Upper lobe of right lung (tissue), 1 donor: ENCODE measurements around the gene CLUH. TPM values are rescaled to one million over a fixed set of nuclear protein-coding genes. Genes with fewer than 3 reads are reported as not detected.

ENCODE experiments used
- ATAC-seq: fragments of 200-7000 bp; cut with Tn5 transposase; one replicate; pipeline ENCODE4 v1.9.1; 2020; ENCODE audit warnings: mild to moderate bottlenecking, moderate library complexity
- DNase-seq: peaks from one replicate; pipeline ENCODE4 v3.0.0-alpha.2; 2020
- H3K27ac ChIP-seq: fragments of 200-600 bp; one replicate; pipeline ENCODE4 v1.8.0; 2022
- H3K27me3 ChIP-seq: fragments of 200-600 bp; one replicate; pipeline ENCODE4 v1.8.0; 2022; ENCODE audit warnings: mild to moderate bottlenecking
- H3K36me3 ChIP-seq: fragments of 200-600 bp; one replicate; pipeline ENCODE4 v1.8.0; 2022
- H3K4me1 ChIP-seq: fragments of 200-600 bp; one replicate; pipeline ENCODE4 v1.8.0; 2022
- H3K4me3 ChIP-seq: fragments of 200-600 bp; one replicate; pipeline ENCODE4 v1.8.0; 2022; ENCODE audit warnings: mild to moderate bottlenecking
- H3K9me3 ChIP-seq: fragments of 200-600 bp; one replicate; pipeline ENCODE4 v1.8.0; 2022
- CTCF ChIP-seq: fragments of 200-600 bp; IDR thresholded peaks from one replicate; pipeline ENCODE4 v1.8.0; 2022; ENCODE audit warnings: antibody characterized with exemption
- intact Hi-C: fragments of 100-400 bp; cut with DNase I; formaldehyde crosslinking; loops from one replicate; pipeline ENCODE4 v1.11.0; 2022
- microRNA-seq: library from miRNA; unstranded; fragments of <30 nt; microRNA quantifications from one replicate; pipeline ENCODE4 v1.2.0, GENCODE V29; 2020; ENCODE audit warnings: borderline microRNAs expressed
- total RNA-seq: library from RNA; stranded (reverse); fragmentation: NEBNext Ultra II Directional; extraction: Animal tissue kit (Norgen Biotek cat#: 25700); gene quantifications from one replicate; pipeline ENCODE4 v1.2.1, GENCODE V29; 2021
- donor health status: DM: no; HTN: yes; CAD: no; lungs with severe emphysema.

The CLUH gene
- total RNA-seq, 1 donor from 2014 or later = 63.5 TPM

GRCh38 chr17:2647957-2648356, 63.6 kb downstream of the CLUH start:
- no peak for ATAC-seq
- DNase-seq = no peak
- Histone ChIP-seq H3K4me1 (no peaks in the 10 kb centered on the region), H3K4me3 (no peak overlapping the region), H3K27ac (no peak overlapping the region), H3K36me3 (peaks cover 32% of the 10 kb centered on the region), H3K27me3 (no peaks in the 10 kb centered on the region), H3K9me3 (no peaks in the 10 kb centered on the region)
- TF ChIP-seq CTCF = no peak
- intact Hi-C loops = no loop called here

GRCh38 chr17:2644971-2645370, 66.6 kb downstream of the CLUH start:
- H3K4me1 ChIP-seq = no peaks in the 10 kb centered on the region
- peaks cover 52% of the 10 kb centered on the region for H3K36me3 ChIP-seq
- ATAC-seq (no peak), DNase-seq (no peak)
- no peaks in the 10 kb centered on the region for H3K27me3 ChIP-seq
- no peak overlapping the region for H3K4me3 ChIP-seq
- no peaks in the 10 kb centered on the region for H3K9me3 ChIP-seq
- no peak for TF ChIP-seq CTCF
- intact Hi-C loops = no loop called here
- H3K27ac ChIP-seq = no peak overlapping the region

Small RNAs within 50 kb of the gene (microRNA-seq; reads per million reads assigned to microRNA genes)
- gene MIR1253 = not detected
- not detected for gene MIR6776

Other genes with a start within 250 kb of the CLUH start
- gene METTL16, start 199.9 kb downstream of the CLUH start, total RNA-seq = 30.0 TPM
- 144 TPM for gene PAFAH1B1, start 118.1 kb downstream of the CLUH start, total RNA-seq
- gene CCDC92B, start 37.9 kb upstream of the CLUH start, total RNA-seq = 0.20 TPM
- 16.1 TPM for gene RAP1GAP2, start 84.7 kb upstream of the CLUH start, total RNA-seq